ENCODE results near the gene IFI27L2. TPM values are rescaled to one million over a fixed set of nuclear protein-coding genes. Genes with fewer than 3 reads are reported as not detected.

IFI27L2 gene
- total and polyA plus RNA-seq, 2 of the 8 experiments (the other 6 are each of a cell fraction or from before 2014, with no cell fraction given), result 14.0 to 69.6 TPM

DNA sequence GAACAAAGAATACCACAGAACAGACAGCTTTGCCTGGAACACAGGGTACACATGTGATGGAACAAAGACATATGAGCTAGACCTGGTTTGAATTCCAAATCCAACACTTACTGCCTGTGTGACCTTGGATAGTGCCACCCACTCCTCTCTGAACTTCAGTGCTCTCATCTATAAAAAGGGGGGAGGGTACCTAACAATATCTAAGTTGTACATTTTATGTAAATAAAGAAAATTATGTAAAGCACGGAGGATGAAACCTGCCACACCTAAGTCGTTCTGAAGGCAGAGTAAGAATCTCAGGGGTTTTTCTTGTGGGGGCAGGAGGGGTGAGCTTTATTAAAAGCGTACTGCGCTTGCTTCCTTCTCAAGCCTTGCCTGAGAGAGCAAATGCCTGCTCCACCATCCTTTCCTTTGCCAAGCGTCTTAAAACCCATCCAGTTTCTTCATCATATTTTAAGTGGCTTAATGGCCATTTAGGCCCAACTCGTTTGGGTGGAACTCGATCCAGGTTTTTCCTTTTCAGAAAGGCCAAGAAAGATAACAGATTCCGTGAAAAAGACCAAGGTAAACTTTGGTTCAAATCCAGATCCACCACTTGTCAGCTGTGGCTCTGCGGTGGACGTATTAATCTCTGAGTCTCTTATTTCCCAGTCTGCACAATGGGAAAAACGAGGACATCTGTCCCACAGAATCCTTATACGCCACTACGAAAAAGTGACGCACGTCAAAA lies 49.3 kb downstream of the IFI27L2 start:
- Histone ChIP-seq H3K27ac (ENCODE audit: low read depth, low read length) (0 out of 2 replicates have a peak overlapping the region, but pooled peaks have one; percentile 19), H3K18ac (ENCODE audit: extremely low read depth, low read length) (no peak overlapping the region), H3K36me3 (ENCODE audit: control insufficient read depth in 2 of 4, insufficient read depth in 4 of 4, low read length in 3 of 4) (peaks cover 7 to 32% (median 15%) of the 10 kb centered on the region in 4 experiments), H3K79me1 (ENCODE audit: low read depth, low read length) (peaks cover 7% of the 10 kb centered on the region; the same call in 1 of the 2 replicates), H3K4me1 (replicated peaks in 1 of 4; ENCODE audit: control insufficient read depth in 3 of 4, insufficient read depth in 4 of 4, low read length in 3 of 4) (peaks cover 0 to 12% (median 0%) of the 10 kb centered on the region in 4 experiments; a peak in 1 of 7 replicates), H3K4me2 (ENCODE audit: insufficient read depth in 1 of 2, low read depth in 2 of 2, low read length in 2 of 2) (peak overlapping the region; percentile 85 to 99), H3K56ac (replicated peaks; ENCODE audit: insufficient read length, low read depth, low read length) (no peak overlapping the region), H4K91ac (replicated peaks; ENCODE audit: insufficient read length, low read length) (no peak overlapping the region), H2BK120ac (replicated peaks; ENCODE audit: low read depth, low read length) (no peak overlapping the region), H3K27me3 (replicated peaks in 1 of 4; ENCODE audit: control insufficient read depth in 3 of 4, extremely low read depth in 1 of 4, insufficient read depth in 3 of 4, low read length in 3 of 4) (no peaks in the 10 kb centered on the region), H3K23me2 (ENCODE audit: low read depth, low read length) (peaks cover 5% of the 10 kb centered on the region), H3K9ac (replicated peaks in 1 of 4; ENCODE audit: extremely low read depth in 1 of 4, low read depth in 3 of 4, low read length in 3 of 4) (peak overlapping the region in 3 of 4 experiments; percentile 73 to 81 (median 79); a peak in 6 of 7 replicates), H3K9me3 (ENCODE audit: insufficient read depth in 2 of 2, low read depth in 1 of 2, low read length in 1 of 2) (no peaks in the 10 kb centered on the region), H4K20me1 (replicated peaks in 1 of 2; ENCODE audit: control insufficient read depth in 1 of 2, insufficient read depth in 2 of 2, low read length in 2 of 2) (peaks cover 10 to 14% of the 10 kb centered on the region in 2 experiments), H2BK15ac (ENCODE audit: low read length) (no peak overlapping the region), H2BK12ac (ENCODE audit: low read depth, low read length) (no peak overlapping the region), H2AK5ac (ENCODE audit: low read depth, low read length) (no peak overlapping the region), H4K5ac (ENCODE audit: insufficient read length, low read depth, low read length) (no peak overlapping the region), H2AFZ (ENCODE audit: low read length) (no peak overlapping the region), H3K4ac (replicated peaks; ENCODE audit: insufficient read length, low read depth, low read length) (no peak overlapping the region), H3K79me2 (ENCODE audit: control insufficient read depth in 1 of 2, insufficient read depth in 2 of 2, low read length in 2 of 2) (peaks cover 29 to 59% of the 10 kb centered on the region in 2 experiments), H3K23ac (ENCODE audit: insufficient read length) (no peak overlapping the region), H3K14ac (ENCODE audit: insufficient read length) (no peak overlapping the region), H4K8ac (ENCODE audit: extremely low read depth, insufficient read depth, low read length) (no peak overlapping the region), H2BK5ac (ENCODE audit: low read depth, low read length) (no peak overlapping the region), H2BK20ac (ENCODE audit: low read length) (no peak overlapping the region), H3K4me3 (ENCODE audit: extremely low read depth in 1 of 4, insufficient read depth in 2 of 4, low read depth in 3 of 4, low read length in 4 of 4) (peak overlapping the region; percentile 86 to 93 (median 89))
- 25% methylated on average over 15 of the region's 15 CpGs; no CpG with 5 or more reads in 1 of the 2 experiments for WGBS, 2 experiments (ENCODE audit: extremely low coverage in 1 of 2, insufficient coverage in 1 of 2, insufficient read length in 1 of 2, insufficient replicate concordance in 2 of 2, low coverage in 1 of 2, low lambda C conversion rate in 2 of 2, missing lambda C conversion rate in 1 of 2)
- CTCF ChIA-PET (ENCODE audit: partially characterized antibody), result interaction anchor here (0.7 to 3.1 kb wide), 6 partner anchors 28 to 228 kb away, joined by 3 to 12 read pairs (median 4); no protein-coding TSS in a partner anchor
- no peak for DNase-seq (ENCODE audit: low read depth in 1 of 2, low spot score in 2 of 2)
- no peak for FAIRE-seq
- POLR2A ChIA-PET (ENCODE audit: partially characterized antibody), result interaction anchor here (0.9 to 1.3 kb wide), 2 partner anchors 10 to 21 kb away, joined by 4 read pairs; no protein-coding TSS in a partner anchor
- TF ChIP-seq, protein P1, sequence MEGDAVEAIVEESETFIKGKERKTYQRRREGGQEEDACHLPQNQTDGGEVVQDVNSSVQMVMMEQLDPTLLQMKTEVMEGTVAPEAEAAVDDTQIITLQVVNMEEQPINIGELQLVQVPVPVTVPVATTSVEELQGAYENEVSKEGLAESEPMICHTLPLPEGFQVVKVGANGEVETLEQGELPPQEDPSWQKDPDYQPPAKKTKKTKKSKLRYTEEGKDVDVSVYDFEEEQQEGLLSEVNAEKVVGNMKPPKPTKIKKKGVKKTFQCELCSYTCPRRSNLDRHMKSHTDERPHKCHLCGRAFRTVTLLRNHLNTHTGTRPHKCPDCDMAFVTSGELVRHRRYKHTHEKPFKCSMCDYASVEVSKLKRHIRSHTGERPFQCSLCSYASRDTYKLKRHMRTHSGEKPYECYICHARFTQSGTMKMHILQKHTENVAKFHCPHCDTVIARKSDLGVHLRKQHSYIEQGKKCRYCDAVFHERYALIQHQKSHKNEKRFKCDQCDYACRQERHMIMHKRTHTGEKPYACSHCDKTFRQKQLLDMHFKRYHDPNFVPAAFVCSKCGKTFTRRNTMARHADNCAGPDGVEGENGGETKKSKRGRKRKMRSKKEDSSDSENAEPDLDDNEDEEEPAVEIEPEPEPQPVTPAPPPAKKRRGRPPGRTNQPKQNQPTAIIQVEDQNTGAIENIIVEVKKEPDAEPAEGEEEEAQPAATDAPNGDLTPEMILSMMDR (IDR thresholded peaks at IDR 0.05; ENCODE audit: control extremely low read depth in 1 of 3, insufficient read depth in 1 of 3, low read depth in 1 of 3, low read length in 3 of 3), result no peak
- no peak for TF ChIP-seq ASH2L (IDR thresholded peaks at IDR 0.05; ENCODE audit: low read length)
- TF ChIP-seq KDM1A (IDR thresholded peaks at IDR 0.05; ENCODE audit: borderline replicate concordance, low read length), result no peak
- no peak for TF ChIP-seq GTF2F1 (IDR thresholded peaks at IDR 0.05; ENCODE audit: borderline replicate concordance, low read depth, low read length)
- no peak for TF ChIP-seq RNF2 (IDR thresholded peaks at IDR 0.05; ENCODE audit: borderline replicate concordance, low read depth, low read length, missing control alignments, poor library complexity, severe bottlenecking)
- TF ChIP-seq ZNF274 (IDR thresholded peaks at IDR 0.05; ENCODE audit: borderline replicate concordance, extremely low read depth, low read length), result no peak
- no peak for TF ChIP-seq CEBPB (IDR thresholded peaks at IDR 0.05; ENCODE audit: low read depth, low read length)
- no peak for TF ChIP-seq RAD21 (IDR thresholded peaks at IDR 0.05 in 1 of 2, conservative IDR thresholded peaks at IDR 0.05 in 1 of 2; ENCODE audit: low read depth in 2 of 2, low read length in 2 of 2)
